GM12878 (cell line): Measurements from ENCODE around the gene R3HDM2. TPM values are rescaled to one million over a fixed set of nuclear protein-coding genes. Genes with fewer than 3 reads are reported as not detected.

Experiments
- ATAC-seq: fragments of 200-7000 bp; cut with Tn5 transposase; 3 replicates; pipeline ENCODE4 v1.9.1; 2020; ENCODE audit warnings: mild to moderate bottlenecking, moderate library complexity
- BruUV-seq: library from RNA; stranded (reverse); fragments of 400-500 nt; replicated peaks from 2 replicates; lab custom pipeline; 2021; lab: Mats Ljungman, UMichigan
- CTCF ChIA-PET: fragments of 300-600 bp; sonication (Branson Sonifier 250); formaldehyde crosslinking; extraction: SDS; loops from one replicate; lab custom pipeline; 2021; ENCODE audit warnings: inconsistent platforms; lab: Yijun Ruan, JAX
- POLR2A ChIA-PET: fragments of 350-600 bp; formaldehyde crosslinking; extraction: SDS; loops from one replicate; lab custom pipeline; 2021; ENCODE audit warnings: inconsistent platforms; lab: Charles Lee
- RAD21 ChIA-PET: fragments of 300-600 bp; sonication (Branson Sonifier 250); formaldehyde crosslinking; loops from one replicate; lab custom pipeline; 2023; ENCODE audit warnings: antibody characterized with exemption; ENCODE audit not compliant: unreplicated experiment; lab: Charles Lee
- SMC1A ChIA-PET: fragments of 300-600 bp; sonication (Branson Sonifier 250); formaldehyde crosslinking; loops from one replicate; lab custom pipeline; 2023; ENCODE audit not compliant: unreplicated experiment, uncharacterized antibody; lab: Charles Lee
- DNase-seq: peaks from one replicate; pipeline ENCODE4 v3.0.0-alpha.2; 2011; ENCODE audit warnings: low read depth, low spot score
- FAIRE-seq: peaks from 3 replicates; lab custom pipeline; 2011; peaks lifted over from hg19 to GRCh38; lab: Jason Lieb, UNC
- H2AFZ ChIP-seq: 2 replicates; pipeline ENCODE4 v1.6.0; 2011; ENCODE audit warnings: low read depth, low read length, control low read depth; ENCODE audit not compliant: control insufficient read depth
- H3K27ac ChIP-seq: 2 replicates; pipeline ENCODE4 v1.5.1; 2011; ENCODE audit warnings: control low read depth; ENCODE audit not compliant: control insufficient read depth, insufficient read depth
- H3K27me3 ChIP-seq, 2 experiments: replicated peaks in 1 of 2; 2 replicates each; pipeline versions ENCODE4 v1.6.0 to v1.6.1; 2011; ENCODE audit warnings: low read length in 1 of 2; ENCODE audit not compliant: control insufficient read depth in 2 of 2, insufficient read depth in 2 of 2
- H3K36me3 ChIP-seq, 2 experiments: 2 replicates each; pipeline ENCODE4 v1.5.1; 2011; ENCODE audit warnings: low read length in 1 of 2; ENCODE audit not compliant: control insufficient read depth in 2 of 2, insufficient read depth in 2 of 2
- H3K4me1 ChIP-seq: 2 replicates; pipeline ENCODE4 v1.6.1; 2011; ENCODE audit warnings: mild to moderate bottlenecking, low read length, moderate library complexity, mixed read lengths; ENCODE audit not compliant: control insufficient read depth, insufficient read depth
- H3K4me2 ChIP-seq: 2 replicates; pipeline ENCODE4 v1.6.0; 2011; ENCODE audit warnings: control low read depth; ENCODE audit not compliant: control insufficient read depth, insufficient read depth
- H3K4me3 ChIP-seq: fragments of 200-600 bp; sonication (generic); 2 replicates; pipeline ENCODE4 v1.5.1; 2016
- H3K79me2 ChIP-seq: 2 replicates; pipeline ENCODE4 v1.6.0; 2011; ENCODE audit warnings: low read length; ENCODE audit not compliant: control insufficient read depth, insufficient read depth
- H3K9ac ChIP-seq: 2 replicates; pipeline ENCODE4 v1.8.0; 2011; ENCODE audit warnings: low read length, control low read depth, mixed read lengths; ENCODE audit not compliant: control insufficient read depth, insufficient read depth
- H3K9me3 ChIP-seq: replicated peaks from 3 replicates; pipeline ENCODE4 v1.5.1; 2011; ENCODE audit warnings: mild to moderate bottlenecking, low read length; ENCODE audit not compliant: control insufficient read depth, insufficient read depth
- H4K20me1 ChIP-seq: 2 replicates; pipeline ENCODE4 v1.6.0; 2011; ENCODE audit not compliant: control insufficient read depth, insufficient read depth
- ATF7 ChIP-seq: fragments of 450-650 bp; IDR thresholded peaks from 2 replicates; pipeline ENCODE4 v1.6.1; 2016; ENCODE audit warnings: low read depth, mild to moderate bottlenecking
- CHD2 ChIP-seq: IDR thresholded peaks from 2 replicates; pipeline ENCODE4 v1.6.1; 2011; ENCODE audit warnings: low read depth, low read length, improper control_type of control experiment, borderline replicate concordance
- DPF2 ChIP-seq: fragments of 450-650 bp; IDR thresholded peaks from 2 replicates; pipeline ENCODE4 v1.6.1; 2017; ENCODE audit warnings: mild to moderate bottlenecking
- EGR1 ChIP-seq, 2 experiments: IDR thresholded peaks; 1 replicate in 1 of 2; 2 replicates in 1 of 2; pipeline ENCODE4 v1.6.1; 2011 to 2012; ENCODE audit warnings: low read depth in 2 of 2, low read length in 2 of 2, borderline replicate concordance in 1 of 2, mild to moderate bottlenecking in 1 of 2, moderate library complexity in 1 of 2
- MAX ChIP-seq: IDR thresholded peaks from 2 replicates; pipeline ENCODE4 v1.6.1; 2012; ENCODE audit warnings: low read depth, low read length, improper control_type of control experiment
- MEF2A ChIP-seq: IDR thresholded peaks from 2 replicates; pipeline ENCODE4 v1.6.1; 2011; ENCODE audit warnings: low read depth, mild to moderate bottlenecking, low read length, moderate library complexity; ENCODE audit not compliant: insufficient read depth
- MTA2 ChIP-seq: fragments of 450-650 bp; IDR thresholded peaks from 2 replicates; pipeline ENCODE4 v1.6.1; 2016; ENCODE audit warnings: low read depth, mild to moderate bottlenecking, moderate library complexity
- NR2C2 ChIP-seq: IDR thresholded peaks from 2 replicates; pipeline ENCODE4 v1.6.1; 2011; ENCODE audit warnings: borderline replicate concordance, low read depth; ENCODE audit not compliant: control insufficient read depth, insufficient read length
- POLR2AphosphoS5 ChIP-seq: IDR thresholded peaks from 2 replicates; pipeline ENCODE4 v1.6.1; 2011; ENCODE audit warnings: mild to moderate bottlenecking, low read length, inconsistent platforms
- RB1 ChIP-seq: fragments of 450-650 bp; formaldehyde crosslinking; IDR thresholded peaks from 2 replicates; pipeline ENCODE4 v1.6.1; 2017; ENCODE audit warnings: mild to moderate bottlenecking, borderline replicate concordance
- SREBF1 ChIP-seq: IDR thresholded peaks from 2 replicates; pipeline ENCODE4 v1.6.1; 2012; ENCODE audit warnings: mild to moderate bottlenecking, low read length
- STAT1 ChIP-seq: fragments of 450-650 bp; conservative IDR thresholded peaks from 2 replicates; pipeline ENCODE4 v1.6.1; 2014; ENCODE audit warnings: antibody characterized with exemption, mild to moderate bottlenecking
- TBL1XR1 ChIP-seq: IDR thresholded peaks from 2 replicates; pipeline ENCODE4 v1.6.1; 2012; ENCODE audit warnings: low read depth, low read length, improper control_type of control experiment
- ZNF24 ChIP-seq: fragments of 450-650 bp; IDR thresholded peaks from 2 replicates; pipeline ENCODE4 v1.6.1; 2017; ENCODE audit warnings: antibody characterized with exemption, mild to moderate bottlenecking
- in situ Hi-C: fragments of 300-500 bp; cut with MboI; formaldehyde crosslinking; loops from 9 replicates; pipeline ENCODE4 v1.14.3; 2018; ENCODE audit warnings: mixed read lengths
- intact Hi-C: fragments of 100-400 bp; cut with micrococcal nuclease; formaldehyde crosslinking; loops from one replicate; pipeline ENCODE4 v1.14.2; 2022; ENCODE audit not compliant: unreplicated experiment
- polyA plus RNA-seq, 11 experiments: library from polyadenylated mRNA; depleted of rRNA in 4 of 11; unstranded in 6 of 11; stranded (reverse) in 5 of 11; fragments of >200 nt; fragmentation: Nextera tagmentation in 4 of 11; fragmentation: Illumina TruSeq in 1 of 11; extraction: Ambion mirVana in 4 of 11; extraction: Trizol in 1 of 11; gene quantifications; 1 replicate in 1 of 11; 2 replicates in 10 of 11; pipeline versions ENCODE4 v1.2.1 to v1.2.3, GENCODE V29; 2011 to 2016; ENCODE audit warnings: inconsistent platforms in 2 of 11, missing spikeins in 2 of 11, low read depth in 1 of 11
- total RNA-seq, 4 experiments: library from RNA; depleted of rRNA in 3 of 4; stranded (reverse); fragments of >200 nt in 3 of 4; fragmentation: Illumina TruSeq in 1 of 4; extraction: Trizol in 1 of 4; gene quantifications; 2 replicates each; pipeline versions ENCODE4 v1.2.1 to v1.2.3, GENCODE V29; 2013 to 2021
- TF ChIP-seq, protein P1 (sequence below): fragments of 450-650 bp; formaldehyde crosslinking; IDR thresholded peaks from 2 replicates; pipeline ENCODE4 v1.4.0; 2022; ENCODE audit warnings: mild to moderate bottlenecking, moderate library complexity

R3HDM2 gene
- total and polyA plus RNA-seq, 10 of the 15 experiments (the other 5 are each of a cell fraction or from before 2014, with no cell fraction given): 4.6 to 26.1 (median 11.2) TPM

GRCh38 chr12:57355734-57356133, 75.1 kb downstream of the R3HDM2 start:
- no peak for FAIRE-seq
- no peak overlapping the region for H3K4me3 ChIP-seq

More at GRCh38 chr12:57355734-57356133, 75.1 kb downstream of the R3HDM2 start:
- H3K36me3 ChIP-seq: no peaks in the 10 kb centered on the region
- no peaks in the 10 kb centered on the region for H3K27me3 ChIP-seq
- ChIA-PET CTCF (no interaction called here), POLR2A (no interaction called here), RAD21 (no interaction called here), SMC1A (interaction anchor here (0.7 kb wide), 1 partner anchor 97 kb away, joined by 3 read pairs; no protein-coding TSS in a partner anchor)
- no peak overlapping the region for H3K27ac ChIP-seq
- DNase-seq (no peak), ATAC-seq (no peak)
- H3K4me2 ChIP-seq: no peak overlapping the region
- no peaks in the 10 kb centered on the region for H3K79me2 ChIP-seq
- in situ Hi-C loops (no loop called here), intact Hi-C loops (no loop called here)
- TF ChIP-seq TBL1XR1: no peak
- no peak for TF ChIP-seq MEF2A
- no peak for TF ChIP-seq RB1
- TF ChIP-seq EGR1 (IDR thresholded peaks at IDR 0.05; ENCODE audit: borderline replicate concordance in 1 of 2, low read depth in 2 of 2, low read length in 2 of 2): no peak
- no peak for TF ChIP-seq DPF2
- TF ChIP-seq, protein P1, sequence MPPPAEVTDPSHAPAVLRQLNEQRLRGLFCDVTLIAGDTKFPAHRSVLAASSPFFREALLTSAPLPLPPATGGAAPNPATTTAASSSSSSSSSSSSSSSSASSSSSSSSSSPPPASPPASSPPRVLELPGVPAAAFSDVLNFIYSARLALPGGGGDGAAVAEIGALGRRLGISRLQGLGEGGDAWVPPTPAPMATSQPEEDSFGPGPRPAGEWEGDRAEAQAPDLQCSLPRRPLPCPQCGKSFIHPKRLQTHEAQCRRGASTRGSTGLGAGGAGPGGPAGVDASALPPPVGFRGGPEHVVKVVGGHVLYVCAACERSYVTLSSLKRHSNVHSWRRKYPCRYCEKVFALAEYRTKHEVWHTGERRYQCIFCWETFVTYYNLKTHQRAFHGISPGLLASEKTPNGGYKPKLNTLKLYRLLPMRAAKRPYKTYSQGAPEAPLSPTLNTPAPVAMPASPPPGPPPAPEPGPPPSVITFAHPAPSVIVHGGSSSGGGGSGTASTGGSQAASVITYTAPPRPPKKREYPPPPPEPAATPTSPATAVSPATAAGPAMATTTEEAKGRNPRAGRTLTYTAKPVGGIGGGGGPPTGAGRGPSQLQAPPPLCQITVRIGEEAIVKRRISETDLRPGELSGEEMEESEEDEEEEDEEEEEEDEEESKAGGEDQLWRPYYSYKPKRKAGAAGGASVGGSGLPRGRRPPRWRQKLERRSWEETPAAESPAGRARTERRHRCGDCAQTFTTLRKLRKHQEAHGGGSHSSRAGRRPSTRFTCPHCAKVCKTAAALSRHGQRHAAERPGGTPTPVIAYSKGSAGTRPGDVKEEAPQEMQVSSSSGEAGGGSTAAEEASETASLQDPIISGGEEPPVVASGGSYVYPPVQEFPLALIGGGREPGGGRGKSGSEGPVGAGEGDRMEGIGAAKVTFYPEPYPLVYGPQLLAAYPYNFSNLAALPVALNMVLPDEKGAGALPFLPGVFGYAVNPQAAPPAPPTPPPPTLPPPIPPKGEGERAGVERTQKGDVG (CRISPR knock-in tag): no peak
- no peak for TF ChIP-seq MTA2
- no peak for TF ChIP-seq MAX
- TF ChIP-seq POLR2AphosphoS5: no peak
- no peak for TF ChIP-seq SREBF1
- no peak for TF ChIP-seq ZNF24
- no peak for TF ChIP-seq ATF7
- no peak for TF ChIP-seq CHD2
- TF ChIP-seq NR2C2: no peak
- TF ChIP-seq STAT1: no peak
- H3K9me3 ChIP-seq: no peaks in the 10 kb centered on the region
- H4K20me1 ChIP-seq: no peaks in the 10 kb centered on the region
- no peak overlapping the region for H2AFZ ChIP-seq
- no peaks in the 10 kb centered on the region for H3K4me1 ChIP-seq
- BruUV-seq: no TSS peak
- H3K9ac ChIP-seq: no peak overlapping the region
